Colonic mucosa (tissue), 4 donors: Measurements from ENCODE around the gene KLHDC8B. TPM values are rescaled to one million over a fixed set of nuclear protein-coding genes. Genes with fewer than 3 reads are reported as not detected.

Source experiments
- DNase-seq: peaks from one replicate; pipeline ENCODE4 v3.0.0-alpha.2; 2020
- H3K27ac ChIP-seq: fragments of 200-600 bp; one replicate; pipeline ENCODE4 v1.8.0; 2021
- H3K27me3 ChIP-seq: fragments of 200-600 bp; one replicate; pipeline ENCODE4 v1.8.0; 2021
- H3K36me3 ChIP-seq: fragments of 200-600 bp; one replicate; pipeline ENCODE4 v1.8.0; 2021
- H3K4me1 ChIP-seq: fragments of 200-600 bp; one replicate; pipeline ENCODE4 v1.8.0; 2021; ENCODE audit warnings: mild to moderate bottlenecking
- H3K4me3 ChIP-seq: fragments of 200-600 bp; one replicate; pipeline ENCODE4 v1.8.0; 2021
- H3K9ac ChIP-seq, 2 donors: one replicate each; pipeline ENCODE4 v1.7.0; 2013; ENCODE audit warnings: control low read depth in 2 of 2, low read depth in 2 of 2, low read length in 2 of 2
- H3K9me3 ChIP-seq: fragments of 200-600 bp; one replicate; pipeline ENCODE4 v1.8.0; 2021
- intact Hi-C: fragments of 100-400 bp; cut with DNase I; formaldehyde crosslinking; loops from one replicate; pipeline ENCODE4 v1.14.1; 2022
- total RNA-seq, 2 donors: library from RNA; stranded (reverse); fragmentation: NEBNext Ultra II Directional in 1 of 2; extraction: Animal tissue kit (Norgen Biotek cat#: 25700) in 1 of 2; gene quantifications; one replicate each; pipeline ENCODE4 v1.2.1, GENCODE V29; 2021
- TF ChIP-seq, protein P1 (sequence below): fragments of 200-600 bp; IDR thresholded peaks from one replicate; pipeline ENCODE4 v1.8.0; 2022; ENCODE audit warnings: antibody characterized with exemption, mild to moderate bottlenecking
- donor health status: healthy.
- donor health status: DM: no; HTN: no; CAD: no.
- donor health status: DM: no; HTN: no; CAD: no.

KLHDC8B gene
- total RNA-seq, 2 donors from 2014 or later: 5.1 to 9.4 TPM

GRCh38 chr3:49164983-49165720, 6.2 kb upstream of the KLHDC8B start:
- DNase-seq: no peak
- peaks cover 3% of the 10 kb centered on the region for H3K4me1 ChIP-seq
- TF ChIP-seq, protein P1, sequence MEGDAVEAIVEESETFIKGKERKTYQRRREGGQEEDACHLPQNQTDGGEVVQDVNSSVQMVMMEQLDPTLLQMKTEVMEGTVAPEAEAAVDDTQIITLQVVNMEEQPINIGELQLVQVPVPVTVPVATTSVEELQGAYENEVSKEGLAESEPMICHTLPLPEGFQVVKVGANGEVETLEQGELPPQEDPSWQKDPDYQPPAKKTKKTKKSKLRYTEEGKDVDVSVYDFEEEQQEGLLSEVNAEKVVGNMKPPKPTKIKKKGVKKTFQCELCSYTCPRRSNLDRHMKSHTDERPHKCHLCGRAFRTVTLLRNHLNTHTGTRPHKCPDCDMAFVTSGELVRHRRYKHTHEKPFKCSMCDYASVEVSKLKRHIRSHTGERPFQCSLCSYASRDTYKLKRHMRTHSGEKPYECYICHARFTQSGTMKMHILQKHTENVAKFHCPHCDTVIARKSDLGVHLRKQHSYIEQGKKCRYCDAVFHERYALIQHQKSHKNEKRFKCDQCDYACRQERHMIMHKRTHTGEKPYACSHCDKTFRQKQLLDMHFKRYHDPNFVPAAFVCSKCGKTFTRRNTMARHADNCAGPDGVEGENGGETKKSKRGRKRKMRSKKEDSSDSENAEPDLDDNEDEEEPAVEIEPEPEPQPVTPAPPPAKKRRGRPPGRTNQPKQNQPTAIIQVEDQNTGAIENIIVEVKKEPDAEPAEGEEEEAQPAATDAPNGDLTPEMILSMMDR: no peak
- no peaks in the 10 kb centered on the region for H3K36me3 ChIP-seq
- peak overlapping the region; percentile 74 for H3K27ac ChIP-seq
- peak overlapping the region; percentile 67 to 68 for H3K9ac ChIP-seq
- intact Hi-C loops: no loop called here
- H3K4me3 ChIP-seq: peak overlapping the region; percentile 93
- no peaks in the 10 kb centered on the region for H3K9me3 ChIP-seq
- H3K27me3 ChIP-seq: no peaks in the 10 kb centered on the region

DNA sequence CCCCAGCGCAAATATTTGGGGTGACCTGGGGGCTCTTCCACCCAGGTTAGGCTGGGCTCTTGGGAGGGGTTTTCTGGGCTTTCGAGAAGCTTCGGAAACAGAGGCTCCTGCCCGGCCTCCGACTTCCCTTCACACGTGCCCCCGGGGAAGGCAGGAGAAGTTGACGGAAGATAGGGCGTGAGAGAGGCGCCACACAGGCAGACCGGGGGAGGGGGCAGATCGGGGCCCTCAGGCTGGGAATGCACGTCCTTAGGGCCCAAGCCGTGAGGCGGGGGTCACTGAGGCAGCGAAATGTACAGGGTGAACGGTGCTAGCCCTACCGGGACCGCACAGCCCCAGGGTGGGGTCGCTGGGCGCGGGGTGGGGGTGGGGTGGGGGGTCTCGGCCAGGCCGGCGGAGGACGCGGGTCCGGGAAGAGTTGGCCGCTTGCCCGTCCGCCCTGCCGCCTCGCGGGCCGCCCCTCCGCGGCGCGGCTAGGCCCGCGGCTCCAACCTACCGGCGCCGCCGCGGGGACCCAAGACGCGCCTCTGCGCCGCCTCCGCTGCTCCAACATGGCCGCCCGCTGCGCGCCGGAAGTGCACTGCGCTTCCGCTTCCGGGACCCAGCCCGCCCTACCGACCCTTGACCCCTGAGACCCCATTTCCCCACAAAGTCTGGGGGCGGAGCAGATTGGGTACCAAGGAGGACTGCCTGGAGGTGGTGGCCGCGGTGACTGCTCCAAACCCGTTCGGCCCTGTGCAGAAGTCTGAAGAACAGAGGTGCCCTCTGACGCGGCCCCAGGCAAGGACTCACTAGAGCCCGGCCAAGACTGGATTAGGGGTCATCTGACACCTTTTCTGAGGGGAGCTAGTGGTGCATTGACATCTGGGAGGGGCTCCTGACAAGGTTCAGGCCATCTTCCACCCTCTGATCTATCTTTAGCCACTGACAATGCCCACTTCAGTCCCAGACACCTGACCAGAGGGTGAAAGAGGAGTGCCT, 5.3 kb upstream of the KLHDC8B start, which contains the start of gene CCDC71:
Gene CCDC71 (minus strand): TSS at position 561 of the 981 bp plus-strand sequence. CDS start 2,123 bp downstream, outside the sequence.
- H3K4me1 ChIP-seq: peaks cover 3% of the 10 kb centered on the region
- peak within 1 kb of the TSS; percentile 67 to 68 for H3K9ac ChIP-seq
- TF ChIP-seq, protein P1: no peak
- no peaks in the 10 kb centered on the region for H3K9me3 ChIP-seq
- H3K36me3 ChIP-seq: no peaks in the 10 kb centered on the region
- no peaks in the 10 kb centered on the region for H3K27me3 ChIP-seq
- H3K4me3 ChIP-seq: peak within 1 kb of the TSS; percentile 93
- H3K27ac ChIP-seq: peak within 1 kb of the TSS; percentile 74
- peak; percentile 70 for DNase-seq
- intact Hi-C loops: no loop called here

DNA sequence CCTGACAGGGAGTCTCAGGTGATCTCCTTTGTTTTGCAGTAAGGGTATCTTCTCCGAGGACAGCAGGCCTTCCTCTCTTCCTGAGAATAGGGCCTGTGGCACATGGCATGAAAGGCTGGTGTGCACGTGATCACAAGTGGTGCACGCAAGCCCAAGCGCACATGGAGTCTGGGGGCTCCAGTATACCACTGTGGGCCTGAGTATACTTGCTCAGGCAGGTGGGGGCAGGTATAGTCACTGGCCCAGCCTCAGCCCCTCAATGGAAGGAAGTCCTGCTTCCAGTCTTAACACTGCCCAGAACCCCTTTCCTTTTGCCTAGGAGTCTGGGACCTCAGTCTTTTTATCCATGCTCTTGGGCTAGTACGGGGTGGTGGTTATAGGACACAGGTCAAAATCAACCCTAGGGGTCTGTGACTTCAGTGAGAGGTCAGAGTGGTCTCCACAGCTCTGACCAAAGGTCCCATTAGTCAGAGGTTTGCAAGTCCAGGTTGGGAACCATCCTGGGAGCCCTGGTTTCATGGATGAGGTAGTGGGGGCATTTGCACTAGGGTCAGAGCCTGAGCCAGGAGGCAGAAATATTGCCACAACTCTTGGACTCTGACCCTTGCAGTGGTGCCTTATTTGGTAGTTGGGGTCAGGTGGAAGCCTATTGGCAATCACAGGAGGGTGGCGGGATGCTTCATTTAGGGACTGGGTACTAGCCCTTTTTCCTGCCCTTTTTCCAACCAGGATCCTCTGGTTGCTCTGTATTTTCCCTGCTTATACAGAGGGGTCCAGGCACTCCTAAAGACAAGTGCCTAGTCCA, 4.4 kb upstream of the KLHDC8B start:
- Histone ChIP-seq H3K27me3 (no peaks in the 10 kb centered on the region), H3K4me1 (peaks cover 3% of the 10 kb centered on the region), H3K9me3 (no peaks in the 10 kb centered on the region), H3K4me3 (peak overlapping the region; percentile 93), H3K27ac (no peak overlapping the region), H3K36me3 (no peaks in the 10 kb centered on the region), H3K9ac (peak overlapping the region; percentile 67 to 68)
- TF ChIP-seq, protein P1: no peak
- intact Hi-C loops: no loop called here
- no peak for DNase-seq

GRCh38 chr3:49170744-49171118, 667 bp upstream of the KLHDC8B start:
- no peaks in the 10 kb centered on the region for H3K4me1 ChIP-seq
- H3K36me3 ChIP-seq: no peaks in the 10 kb centered on the region
- intact Hi-C loops: loop anchor here (5.0 kb wide), 1 partner anchor 107 kb away; the partner anchor contains the start of gene C3orf62
- peak overlapping the region; percentile 57 for H3K4me3 ChIP-seq
- no peak for DNase-seq
- H3K9ac ChIP-seq: peak overlapping the region; percentile 72 to 95
- TF ChIP-seq, protein P1: no peak
- H3K9me3 ChIP-seq: no peaks in the 10 kb centered on the region
- H3K27me3 ChIP-seq: no peaks in the 10 kb centered on the region
- peak overlapping the region; percentile 53 for H3K27ac ChIP-seq
